GM12874 (cell line): Measurements from ENCODE around the gene CNN2.

Source experiments
- TF ChIP-seq, protein P1 (sequence below): IDR thresholded peaks from 2 replicates; pipeline ENCODE4 v1.5.1; 2011; ENCODE audit warnings: low read depth, mild to moderate bottlenecking, control low read depth, low read length, moderate library complexity; ENCODE audit not compliant: insufficient read depth

The CNN2 gene

DNA sequence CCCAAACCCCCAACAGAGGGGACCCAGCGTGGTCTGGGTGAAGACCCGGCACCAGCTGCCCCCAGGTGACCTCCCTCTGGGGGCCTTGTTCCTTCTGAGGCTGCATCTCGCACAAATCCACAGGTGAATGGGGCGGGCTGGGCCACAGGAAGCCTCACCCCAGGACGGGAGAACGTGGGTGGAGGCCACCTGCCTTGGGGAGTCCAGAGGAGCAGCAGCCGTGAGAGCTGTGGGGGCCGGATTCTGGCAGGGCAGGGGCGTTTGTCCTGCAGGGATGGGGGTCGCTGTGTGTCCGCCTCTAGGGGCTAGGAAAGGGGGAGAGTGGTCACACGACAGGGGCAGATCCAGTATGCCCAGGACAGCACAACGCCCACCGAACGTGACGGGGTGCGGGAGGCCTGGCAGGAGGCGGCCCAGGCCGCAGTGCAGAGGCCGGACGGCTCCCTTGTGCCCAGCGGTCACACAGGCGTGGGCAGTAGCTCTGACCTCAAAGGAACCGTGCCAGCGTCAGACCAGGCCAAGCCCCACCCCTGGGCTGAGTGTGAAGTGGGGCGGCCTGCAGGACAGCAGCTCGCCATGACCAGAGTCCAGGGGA is 62.1 kb downstream of the CNN2 start:
- TF ChIP-seq, protein P1, sequence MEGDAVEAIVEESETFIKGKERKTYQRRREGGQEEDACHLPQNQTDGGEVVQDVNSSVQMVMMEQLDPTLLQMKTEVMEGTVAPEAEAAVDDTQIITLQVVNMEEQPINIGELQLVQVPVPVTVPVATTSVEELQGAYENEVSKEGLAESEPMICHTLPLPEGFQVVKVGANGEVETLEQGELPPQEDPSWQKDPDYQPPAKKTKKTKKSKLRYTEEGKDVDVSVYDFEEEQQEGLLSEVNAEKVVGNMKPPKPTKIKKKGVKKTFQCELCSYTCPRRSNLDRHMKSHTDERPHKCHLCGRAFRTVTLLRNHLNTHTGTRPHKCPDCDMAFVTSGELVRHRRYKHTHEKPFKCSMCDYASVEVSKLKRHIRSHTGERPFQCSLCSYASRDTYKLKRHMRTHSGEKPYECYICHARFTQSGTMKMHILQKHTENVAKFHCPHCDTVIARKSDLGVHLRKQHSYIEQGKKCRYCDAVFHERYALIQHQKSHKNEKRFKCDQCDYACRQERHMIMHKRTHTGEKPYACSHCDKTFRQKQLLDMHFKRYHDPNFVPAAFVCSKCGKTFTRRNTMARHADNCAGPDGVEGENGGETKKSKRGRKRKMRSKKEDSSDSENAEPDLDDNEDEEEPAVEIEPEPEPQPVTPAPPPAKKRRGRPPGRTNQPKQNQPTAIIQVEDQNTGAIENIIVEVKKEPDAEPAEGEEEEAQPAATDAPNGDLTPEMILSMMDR, result no peak
